RCC 7860 (cell line): ENCODE measurements around the gene ALOXE3.
"Not testable (repeated sequence)": the region's sequence is repeated elsewhere in the genome, so short reads cannot be mapped to it uniquely, and the experiment has no call there.

Experiments
- DNase-seq: peaks from one replicate; pipeline ENCODE4 v3.0.0-alpha.2; 2015; ENCODE audit warnings: low spot score
- FAIRE-seq: peaks from 2 replicates; lab custom pipeline; 2012; peaks lifted over from hg19 to GRCh38; lab: Jason Lieb, UNC

The ALOXE3 gene

GRCh38 chr17:8073627-8074484 lies 44.5 kb downstream of the ALOXE3 start:
- no peak for FAIRE-seq
- DNase-seq = peak; percentile 28

DNA sequence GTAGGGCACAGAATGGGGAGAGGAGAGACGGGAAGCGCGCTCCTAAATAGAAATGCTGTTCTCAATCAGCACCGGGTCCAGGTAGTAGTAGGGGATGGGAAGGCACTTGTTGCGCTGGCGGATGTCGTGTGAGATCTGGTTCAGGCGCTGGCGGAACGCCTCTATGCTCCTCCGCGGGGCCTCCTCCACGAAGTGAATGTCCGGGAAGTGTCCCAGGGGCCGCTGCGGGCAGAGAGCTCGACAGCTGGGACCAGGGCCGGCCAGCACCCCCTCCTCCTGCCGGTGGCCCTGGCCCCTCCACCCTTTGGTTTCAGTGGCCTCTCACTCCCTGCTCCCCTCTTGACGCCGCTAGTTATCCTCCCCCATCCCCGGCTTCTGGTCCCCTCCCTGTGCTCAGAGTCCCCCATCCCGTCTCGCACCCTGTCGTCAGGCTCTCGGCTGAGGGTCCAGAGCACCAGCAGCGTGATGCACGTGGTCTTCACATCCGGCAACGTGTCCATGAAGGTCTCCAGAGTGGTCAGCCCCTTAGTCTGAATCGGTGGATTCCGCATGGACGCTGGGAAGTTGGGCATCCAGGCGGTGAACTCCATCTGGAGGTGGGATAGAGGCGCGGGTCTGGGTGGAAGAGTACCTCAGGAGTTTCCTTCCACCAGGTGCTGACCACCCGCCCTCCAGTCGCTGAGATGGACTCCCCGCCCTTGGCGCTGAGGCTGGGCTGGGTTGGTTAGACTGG lies 45.4 kb downstream of the ALOXE3 start:
- FAIRE-seq (no peak), DNase-seq (no peak)

- FAIRE-seq = no peak
Measured at GRCh38 chr17:8072341-8072728, 46.0 kb downstream of the ALOXE3 start.

DNA sequence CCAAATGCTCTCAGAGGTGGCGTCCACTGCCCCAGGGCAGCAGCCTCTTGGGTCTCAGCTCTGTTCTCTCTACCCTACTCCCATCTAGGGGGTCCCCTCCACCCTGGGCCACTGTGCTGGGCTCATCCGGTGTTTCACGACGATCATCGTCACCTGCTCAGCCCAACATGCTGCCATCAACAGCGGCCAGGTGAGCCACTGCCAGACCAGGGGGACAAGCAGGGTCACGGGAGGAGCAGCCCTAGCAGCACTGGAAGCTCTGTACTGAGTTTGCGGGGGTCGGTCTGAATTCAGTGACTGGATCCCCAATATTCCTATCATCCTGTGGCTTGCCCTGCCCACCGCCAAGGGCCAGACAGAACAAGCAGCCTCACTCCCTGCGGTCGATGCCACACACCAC lies 46.8 kb downstream of the ALOXE3 start:
- DNase-seq (no peak), FAIRE-seq (no peak)

More at GRCh38 chr17:8072341-8072728, 46.0 kb downstream of the ALOXE3 start:
- DNase-seq = no peak

- no peak for DNase-seq
- no peak for FAIRE-seq
Measured at GRCh38 chr17:8069587-8069860, 48.8 kb downstream of the ALOXE3 start.

- DNase-seq (no peak), FAIRE-seq (no peak)
Measured at GRCh38 chr17:8068736-8069586, 49.4 kb downstream of the ALOXE3 start.

GRCh38 chr17:8067806-8068205 lies 50.5 kb downstream of the ALOXE3 start:
- no peak for DNase-seq
- FAIRE-seq = no peak

- FAIRE-seq (no peak), DNase-seq (no peak)
Measured at GRCh38 chr17:8066841-8067775, 51.2 kb downstream of the ALOXE3 start.

DNA sequence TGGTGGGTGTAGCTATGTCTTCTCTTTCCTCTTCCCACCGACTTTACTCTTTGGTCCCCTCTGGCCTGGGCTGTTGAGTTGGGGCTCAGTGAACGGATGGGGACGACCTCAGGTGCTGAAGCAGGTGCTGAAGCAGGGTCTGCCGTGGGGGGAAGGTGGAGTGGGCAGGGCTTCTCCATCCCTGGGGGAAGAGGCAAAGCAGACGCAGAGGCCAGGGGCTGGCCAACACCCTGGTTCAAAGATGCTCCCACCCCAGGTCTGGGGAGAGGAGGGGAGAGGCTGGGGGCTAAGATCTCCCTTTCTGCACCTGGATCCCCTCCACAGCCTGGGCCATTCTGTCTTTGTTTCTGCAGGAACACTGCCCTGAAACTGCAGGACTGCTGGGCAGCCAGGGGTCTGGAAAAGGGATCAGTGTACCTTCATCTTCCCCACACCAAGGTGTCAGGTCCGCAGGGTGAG lies 53.7 kb downstream of the ALOXE3 start:
- no peak for DNase-seq
- no peak for FAIRE-seq

DNA sequence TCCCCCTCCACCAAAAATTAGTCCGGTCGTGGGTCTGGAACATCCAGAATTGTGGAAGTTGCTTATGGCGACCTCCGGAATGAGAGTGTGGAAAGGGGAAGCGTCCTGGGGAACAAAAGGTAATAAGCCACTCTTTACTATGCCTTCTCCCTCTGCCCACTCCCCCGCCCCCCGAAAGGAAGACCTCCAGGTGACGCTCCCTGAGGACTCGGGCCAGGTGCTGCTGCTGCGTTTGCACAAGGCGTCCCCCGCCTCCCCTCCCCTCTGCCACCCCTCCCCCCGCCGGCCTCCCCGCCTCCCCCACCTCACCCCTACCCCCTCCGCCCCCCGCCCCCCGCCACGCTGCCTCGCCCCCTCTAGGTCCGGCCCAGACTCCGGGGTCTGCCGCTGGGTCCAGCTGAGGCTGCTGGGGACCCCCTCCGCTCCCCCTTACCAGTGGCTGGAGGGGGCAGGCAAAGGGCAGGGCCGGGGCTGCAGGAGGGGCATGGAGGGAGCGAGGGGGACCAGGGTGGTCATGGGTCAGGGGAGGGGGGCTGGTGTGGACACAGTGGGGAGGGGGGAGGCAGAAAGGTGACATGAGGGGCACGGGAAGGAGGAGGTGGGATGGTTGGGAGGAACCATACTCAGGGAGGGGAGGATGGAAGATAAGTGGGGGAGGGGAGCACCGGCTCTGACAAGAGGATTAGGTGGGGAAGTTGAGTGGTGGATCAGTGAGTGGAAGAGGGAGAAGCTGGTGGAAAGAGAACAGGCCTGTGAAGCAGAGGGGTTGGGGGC lies 54.4 kb downstream of the ALOXE3 start:
- no peak for DNase-seq
- no peak for FAIRE-seq

DNA sequence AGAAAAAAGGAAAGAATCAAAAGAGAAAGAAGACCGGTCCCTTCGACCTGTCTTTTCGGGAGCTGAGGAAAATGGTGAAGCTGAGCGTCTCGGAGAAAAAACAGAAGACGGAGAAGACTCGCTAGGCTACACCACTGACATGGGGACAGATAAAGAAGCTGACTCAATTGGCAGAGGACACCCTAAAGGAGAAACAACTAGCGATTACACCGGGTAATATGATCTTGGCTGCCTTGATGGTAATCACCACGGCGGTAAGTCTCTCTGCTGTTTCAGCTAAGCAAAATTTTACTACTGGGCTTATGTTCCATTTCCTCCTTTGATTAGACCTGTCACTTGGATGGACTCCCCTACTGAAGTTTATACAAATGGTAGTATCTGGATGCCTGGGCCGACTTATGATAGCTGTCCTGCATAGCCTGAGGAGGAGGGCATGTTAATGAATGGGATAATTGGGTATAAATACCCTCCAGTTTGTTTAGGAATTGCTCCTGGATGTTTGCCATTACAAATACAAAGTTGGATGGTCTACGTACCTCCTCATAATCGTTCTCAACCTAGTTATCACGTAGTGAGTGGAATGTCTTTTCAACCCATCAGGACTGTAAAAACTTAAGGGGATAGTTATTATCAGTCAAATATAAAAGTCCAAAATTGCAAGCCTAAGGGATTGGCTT lies 55.4 kb downstream of the ALOXE3 start:
- no peak for DNase-seq
- no peak for FAIRE-seq

DNA sequence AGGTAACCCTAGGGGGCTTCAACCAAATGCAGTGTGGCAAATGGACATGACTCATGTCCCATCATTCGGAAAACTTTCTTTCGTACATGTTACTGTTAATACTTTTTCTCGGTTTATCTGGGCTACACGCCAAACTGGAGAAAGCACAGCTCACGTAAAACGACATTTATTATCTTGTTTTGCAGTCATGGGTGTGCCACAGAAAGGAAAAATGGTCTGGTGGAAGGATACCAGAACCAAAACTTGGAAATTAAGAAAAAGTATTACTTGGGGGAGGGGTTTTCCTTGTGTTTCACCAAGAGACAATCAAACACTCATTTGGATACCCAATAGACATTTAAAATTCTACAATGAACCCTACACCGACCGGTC lies 55.9 kb downstream of the ALOXE3 start:
- no peak for FAIRE-seq
- DNase-seq = no peak

- not testable (repeated sequence) for FAIRE-seq, DNase-seq
Measured at GRCh38 chr17:8061851-8062250, 56.5 kb downstream of the ALOXE3 start.

DNA sequence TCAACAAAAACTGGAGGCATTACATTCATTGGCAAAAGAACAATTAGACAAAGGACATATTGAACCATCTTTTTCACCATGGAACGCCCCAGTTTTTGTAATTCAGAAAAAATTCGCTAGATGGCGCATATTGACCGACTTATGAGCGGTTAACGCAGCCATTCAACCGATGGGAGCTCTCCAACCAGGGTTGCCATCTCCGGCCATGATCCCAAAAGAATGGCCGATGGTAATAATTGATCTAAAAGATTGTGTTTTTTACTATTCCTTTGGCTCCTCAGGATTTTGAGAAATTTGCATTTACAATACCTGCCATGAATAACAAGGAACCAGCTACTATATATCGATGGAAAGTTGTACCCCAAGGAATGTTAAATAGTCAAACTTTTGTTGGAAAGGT lies 58.0 kb downstream of the ALOXE3 start:
- DNase-seq (peak; percentile 10), FAIRE-seq (peak; percentile 57)

GRCh38 chr17:8059131-8059530 lies 59.2 kb downstream of the ALOXE3 start:
- no peak for DNase-seq
- FAIRE-seq = no peak

- FAIRE-seq (peak; percentile 67), DNase-seq (peak; percentile 55)
Measured at GRCh38 chr17:8057691-8058114, 60.6 kb downstream of the ALOXE3 start.

DNA sequence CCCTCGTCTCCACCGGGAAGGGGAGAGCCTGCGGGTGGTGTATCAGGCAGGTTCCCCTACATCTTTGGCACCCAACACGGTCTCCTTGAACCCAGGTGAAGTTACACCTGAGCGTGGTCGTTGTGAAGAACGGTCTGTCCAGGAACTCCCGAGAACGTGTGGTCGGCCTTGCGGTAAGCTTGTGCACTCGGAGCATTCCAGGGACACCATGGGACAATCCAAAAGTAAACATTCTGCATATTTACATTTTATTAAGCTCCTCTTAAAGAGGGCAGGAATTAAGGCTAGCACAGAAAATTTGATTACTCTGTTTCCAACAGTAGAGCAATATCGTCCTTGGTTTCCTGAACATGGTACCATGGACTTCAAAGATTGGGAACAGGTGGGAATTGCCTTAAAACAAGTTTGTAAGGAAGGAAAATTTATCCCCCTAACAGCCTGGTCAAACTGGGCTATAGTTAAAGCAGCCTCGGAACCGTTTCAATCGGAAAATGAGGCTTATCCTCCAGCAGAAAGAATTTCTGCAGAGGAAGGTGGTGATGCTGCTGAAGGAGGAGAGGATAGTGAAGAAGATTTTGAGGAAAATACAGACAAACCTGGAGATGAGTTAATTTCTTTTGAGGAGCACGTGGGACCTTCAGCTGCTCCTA lies 61.2 kb downstream of the ALOXE3 start:
- DNase-seq (no peak), FAIRE-seq (no peak)

DNA sequence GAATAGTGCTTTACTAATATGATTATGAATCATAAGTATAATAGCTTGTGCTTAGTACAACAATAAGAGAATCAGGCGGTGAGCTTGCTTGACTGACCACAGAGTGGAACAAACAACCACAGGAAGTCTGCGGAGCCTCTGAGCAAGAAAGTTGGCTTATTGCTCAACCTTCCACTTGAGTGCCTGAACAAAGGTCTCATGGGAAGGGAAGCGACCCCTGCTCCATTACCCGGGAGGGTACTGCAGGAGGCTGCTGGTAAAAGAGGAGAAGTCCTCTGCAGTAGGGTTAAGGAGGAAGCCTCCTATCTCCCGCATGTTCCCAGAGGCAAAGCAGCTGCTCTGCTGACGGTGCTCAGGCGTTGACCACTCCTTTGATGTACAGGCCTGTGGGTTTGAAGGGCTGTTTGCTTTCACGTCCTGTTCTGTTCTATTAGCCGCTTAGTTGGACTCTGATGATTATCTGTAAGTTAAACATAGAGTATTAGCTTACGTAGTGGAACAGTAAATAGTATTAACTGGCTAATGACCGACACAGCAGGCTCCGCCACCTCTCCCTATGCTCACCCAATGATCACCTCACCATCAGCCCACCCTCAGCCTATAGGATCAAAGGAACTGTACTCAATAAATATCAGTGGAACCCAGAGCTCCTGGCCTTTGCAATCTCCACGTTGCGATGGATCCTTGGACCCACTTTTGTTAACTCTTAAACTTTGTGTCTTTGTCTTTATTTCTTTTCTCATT lies 61.9 kb downstream of the ALOXE3 start:
- peak; percentile 5 for DNase-seq
- FAIRE-seq = no peak
